ENCODE data around the gene DEFB126. TPM values are rescaled to one million over a fixed set of nuclear protein-coding genes. Genes with fewer than 3 reads are reported as not detected.
"Not testable (repeated sequence)": the region's sequence is repeated elsewhere in the genome, so short reads cannot be mapped to it uniquely, and the experiment has no call there.

The DEFB126 gene
- total RNA-seq, result not detected

- Histone ChIP-seq H3K9me3 (peaks cover 0 to 6% (median 0%) of the 10 kb centered on the region in 4 donors), H3K4me1 (no peaks in the 10 kb centered on the region), H3K27me3 (no peaks in the 10 kb centered on the region), H3K36me3 (no peaks in the 10 kb centered on the region), H3K4me3 (no peak within 1 kb of the TSS), H3K27ac (no peak within 1 kb of the TSS)
- DNase-seq (ENCODE audit: low spot score in 2 of 2), result no peak
- 24 to 50% methylated on average over 1 of the region's 1 CpG for WGBS, 2 donors
- TF ChIP-seq POLR2A (IDR thresholded peaks at IDR 0.05), result no peak
- TF ChIP-seq CTCF (IDR thresholded peaks at IDR 0.05), result no peak
- no peak for TF ChIP-seq EP300 (IDR thresholded peaks at IDR 0.05)
Measured at GRCh38 chr20:142290-142689, at the start of gene DEFB126. Gene DEFB126, plus strand, starts transcription at chr20:142590. Its CDS starts 39 bp downstream, at chr20:142629.

- Histone ChIP-seq H3K4me3 (no peak overlapping the region), H3K4me1 (no peaks in the 10 kb centered on the region), H3K27me3 (no peaks in the 10 kb centered on the region), H3K9me3 (peaks cover 0 to 18% (median 3%) of the 10 kb centered on the region in 4 donors), H3K27ac (no peak overlapping the region), H3K36me3 (no peaks in the 10 kb centered on the region)
- DNase-seq (ENCODE audit: low spot score in 2 of 2), result no peak
- TF ChIP-seq POLR2A (IDR thresholded peaks at IDR 0.05), result no peak
- no peak for TF ChIP-seq CTCF (IDR thresholded peaks at IDR 0.05)
- TF ChIP-seq EP300 (IDR thresholded peaks at IDR 0.05), result no peak
Measured at GRCh38 chr20:93641-94040, 48.7 kb upstream of the DEFB126 start.

- no peaks in the 10 kb centered on the region for H3K4me1 ChIP-seq
- peaks cover 0 to 18% (median 3%) of the 10 kb centered on the region in 4 donors for H3K9me3 ChIP-seq
- H3K27ac ChIP-seq, result no peak overlapping the region
- DNase-seq (ENCODE audit: low spot score in 2 of 2), result no peak
- H3K27me3 ChIP-seq, result no peaks in the 10 kb centered on the region
- WGBS, 2 donors, result 83% methylated on average over 4 of the region's 4 CpGs
- no peak for TF ChIP-seq POLR2A (IDR thresholded peaks at IDR 0.05)
- TF ChIP-seq CTCF (IDR thresholded peaks at IDR 0.05), result no peak
- TF ChIP-seq EP300 (IDR thresholded peaks at IDR 0.05), result no peak
- H3K4me3 ChIP-seq, result no peak overlapping the region
- no peaks in the 10 kb centered on the region for H3K36me3 ChIP-seq
Measured at GRCh38 chr20:95215-95614, 47.2 kb upstream of the DEFB126 start.

GRCh38 chr20:97691-98090 lies 44.7 kb upstream of the DEFB126 start:
- not testable (repeated sequence) for H3K27me3 ChIP-seq; H3K4me3 ChIP-seq; H3K36me3 ChIP-seq; DNase-seq (ENCODE audit: low spot score in 2 of 2); H3K4me1 ChIP-seq; H3K27ac ChIP-seq
- WGBS, 2 donors, result 72 to 79% methylated on average over 5 of the region's 5 CpGs
- peaks cover 0 to 18% (median 3%) of the 10 kb centered on the region in 4 donors for H3K9me3 ChIP-seq

- Histone ChIP-seq H3K27ac (no peak overlapping the region), H3K36me3 (no peaks in the 10 kb centered on the region), H3K9me3 (no peaks in the 10 kb centered on the region), H3K27me3 (peaks cover 0 to 14% of the 10 kb centered on the region in 2 donors), H3K4me1 (no peaks in the 10 kb centered on the region), H3K4me3 (no peak overlapping the region)
- TF ChIP-seq CTCF (IDR thresholded peaks at IDR 0.05), result no peak
- TF ChIP-seq EP300 (IDR thresholded peaks at IDR 0.05), result no peak
- no peak for TF ChIP-seq POLR2A (IDR thresholded peaks at IDR 0.05)
- DNase-seq (ENCODE audit: low spot score in 2 of 2), result no peak
Measured at GRCh38 chr20:101975-102374, 40.4 kb upstream of the DEFB126 start.

GRCh38 chr20:103456-103855 lies 38.9 kb upstream of the DEFB126 start:
- peaks cover 0 to 14% of the 10 kb centered on the region in 2 donors for H3K27me3 ChIP-seq
- H3K9me3 ChIP-seq, result no peaks in the 10 kb centered on the region
- H3K36me3 ChIP-seq, result no peaks in the 10 kb centered on the region
- no peaks in the 10 kb centered on the region for H3K4me1 ChIP-seq
- 84% methylated on average over 4 to 5 of the region's 5 CpGs for WGBS, 2 donors
- TF ChIP-seq EP300 (IDR thresholded peaks at IDR 0.05) (no peak), POLR2A (IDR thresholded peaks at IDR 0.05) (no peak)
- no peak for DNase-seq (ENCODE audit: low spot score in 2 of 2)
- H3K27ac ChIP-seq, result no peak overlapping the region
- no peak overlapping the region for H3K4me3 ChIP-seq
